GM19467 (cell line): ENCODE measurements around the gene IQCE.

Experiments
- ATAC-seq: cut with Tn5 transposase; IDR thresholded peaks from one replicate; pipeline ENCODE4 v1.9.1; 2021; ENCODE audit warnings: mild to moderate bottlenecking, moderate library complexity; ENCODE audit not compliant: unreplicated experiment

The IQCE gene

DNA sequence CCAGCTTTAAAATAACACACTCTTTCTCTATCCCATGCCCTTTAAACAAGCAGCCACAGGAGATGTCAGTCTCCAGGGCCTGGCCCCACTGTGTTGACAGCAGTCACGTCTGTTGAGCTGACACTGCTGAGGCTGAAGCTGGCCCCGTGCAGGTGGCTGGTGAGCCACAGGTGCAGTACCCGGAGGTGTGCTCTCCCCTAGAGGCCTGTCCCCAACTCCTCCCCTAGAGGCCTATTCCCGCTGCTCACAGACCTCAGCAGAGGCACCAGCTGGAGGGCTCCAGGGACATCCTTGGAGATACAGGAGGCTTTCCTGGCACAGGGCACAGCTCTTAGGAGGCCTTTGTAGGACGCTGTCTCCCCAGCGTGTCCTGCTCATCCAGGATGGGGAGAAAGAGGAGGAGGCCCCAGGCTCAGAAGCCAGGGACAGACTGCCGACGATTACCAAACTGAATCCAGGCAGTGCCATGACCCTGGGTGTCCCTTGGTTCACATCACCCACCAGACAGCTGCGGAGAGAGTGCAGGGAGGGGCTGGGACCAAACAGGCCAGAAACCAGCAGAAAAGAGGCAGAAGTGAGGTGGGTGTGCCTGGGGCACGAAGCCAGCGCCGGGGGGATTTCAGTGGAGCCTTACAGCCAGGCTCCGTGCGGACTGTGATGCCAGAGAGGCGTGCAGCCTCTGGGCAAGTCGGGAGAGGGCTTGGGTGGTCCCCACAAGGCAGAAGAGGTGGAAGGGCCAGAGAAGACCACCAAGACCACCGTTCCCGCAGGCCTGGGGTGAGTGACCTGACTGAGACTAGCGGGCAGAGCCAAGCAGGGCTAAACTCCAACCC, 54.5 kb downstream of the IQCE start:
- ATAC-seq, result no peak

DNA sequence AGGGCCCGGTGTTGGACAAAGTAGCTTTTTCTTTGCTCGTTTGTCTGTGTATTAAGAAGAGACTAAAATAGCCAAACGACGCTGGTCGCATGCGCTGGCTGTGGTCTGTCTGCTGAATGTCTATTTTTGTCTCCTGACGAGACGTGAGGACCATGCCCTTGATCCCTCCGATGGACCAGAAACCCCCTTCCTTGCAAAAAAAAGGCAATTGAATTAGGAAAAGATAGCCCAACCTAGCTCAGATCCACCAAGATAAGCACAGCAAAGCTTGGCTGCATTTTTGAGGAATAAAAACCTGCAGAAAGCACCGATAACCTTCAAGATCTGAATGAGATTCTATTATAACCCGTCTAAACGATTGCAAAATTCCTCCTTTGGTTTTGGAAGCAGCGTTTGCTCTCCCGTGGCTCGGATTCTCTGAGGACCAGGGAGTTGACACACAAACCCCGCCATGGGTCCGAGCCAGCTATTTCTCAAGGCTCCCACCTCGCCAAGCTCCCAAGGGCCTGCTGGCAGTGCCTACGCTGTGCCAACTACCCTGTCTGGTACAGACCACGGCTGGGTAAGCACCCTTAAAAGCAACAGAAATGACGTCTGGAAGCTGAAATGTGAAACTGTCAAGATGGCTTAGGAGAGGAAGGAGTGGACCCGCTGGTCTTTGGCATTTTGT, 55.3 kb downstream of the IQCE start:
- ATAC-seq, result no peak

DNA sequence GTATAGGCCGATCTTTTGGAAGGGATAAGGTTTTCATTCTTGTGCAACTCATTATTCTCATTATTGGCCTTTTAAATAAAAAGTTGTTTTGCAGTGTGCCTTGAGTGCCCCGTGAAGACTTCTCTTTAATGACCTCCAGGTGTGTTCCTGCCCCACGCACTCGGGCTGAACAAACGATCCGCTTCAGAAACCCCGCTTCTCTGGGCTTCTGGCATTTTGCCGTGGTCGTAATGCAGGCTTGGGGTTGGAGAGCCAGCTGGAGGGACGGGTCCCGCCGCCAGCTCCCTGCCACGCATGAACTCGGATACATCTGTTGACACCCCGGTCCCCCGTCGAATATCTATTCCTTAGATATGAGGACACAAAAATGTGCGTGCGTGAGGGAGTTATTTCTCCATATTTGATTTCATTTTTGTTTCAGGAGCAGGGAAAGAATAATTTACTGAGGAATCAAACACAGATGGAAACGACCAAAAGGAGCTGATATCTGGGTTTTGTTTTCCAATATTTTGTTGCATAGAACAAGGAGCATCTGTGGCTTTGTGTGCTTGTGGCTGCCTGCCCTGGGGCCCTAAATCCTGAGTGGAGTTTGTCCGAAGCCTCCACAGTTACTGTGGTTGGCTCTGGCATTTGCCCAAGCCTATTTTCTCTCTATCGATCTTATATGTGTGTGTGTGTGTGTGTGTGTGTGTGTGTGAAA, 56.0 kb downstream of the IQCE start:
- ATAC-seq, result no peak

DNA sequence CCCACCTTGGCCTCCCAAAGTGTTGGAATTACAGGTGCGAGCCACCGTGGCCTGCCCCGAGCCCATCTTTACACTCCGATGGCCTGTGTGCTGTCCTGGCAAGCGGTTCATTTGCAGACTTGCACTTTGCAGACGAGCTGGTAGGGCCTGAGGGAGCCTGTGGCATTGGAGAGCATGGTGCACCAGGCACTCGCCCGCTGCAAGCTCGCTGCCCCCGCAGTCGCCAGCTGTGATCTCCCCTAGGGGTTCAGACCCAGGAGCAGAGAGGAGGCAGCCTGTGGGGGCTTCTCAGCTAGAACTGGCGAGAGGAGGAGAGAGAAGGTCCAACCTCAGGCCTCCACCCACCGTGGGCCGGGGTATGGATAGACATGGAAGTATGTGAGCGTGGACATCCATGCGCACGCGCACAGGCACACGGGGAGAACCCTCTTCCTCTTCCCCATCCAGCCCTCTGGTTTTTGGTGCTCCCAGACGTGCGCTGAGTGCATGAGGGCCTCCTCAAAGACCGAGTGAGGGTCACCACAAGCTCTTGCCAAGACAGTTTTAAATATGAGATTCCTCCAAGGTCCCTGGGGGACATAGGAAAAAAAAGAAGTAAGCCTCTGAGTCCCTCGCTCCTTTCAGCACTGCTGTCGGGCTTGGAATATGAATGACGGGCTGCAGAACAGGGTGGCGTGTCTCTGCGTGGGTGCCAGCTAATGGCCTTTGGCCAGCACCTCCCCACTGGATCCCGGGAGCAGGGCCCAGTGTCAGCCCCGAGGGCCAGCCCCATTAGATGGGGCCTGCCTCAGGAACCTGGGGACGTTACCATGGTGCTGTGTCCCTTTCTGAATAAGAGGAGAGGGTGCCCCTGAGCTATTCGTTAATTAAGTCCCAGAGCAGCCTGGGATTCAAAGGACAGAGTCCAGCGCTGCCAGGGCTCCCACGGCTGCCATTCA, 57.9 kb downstream of the IQCE start:
- ATAC-seq, result no peak

DNA sequence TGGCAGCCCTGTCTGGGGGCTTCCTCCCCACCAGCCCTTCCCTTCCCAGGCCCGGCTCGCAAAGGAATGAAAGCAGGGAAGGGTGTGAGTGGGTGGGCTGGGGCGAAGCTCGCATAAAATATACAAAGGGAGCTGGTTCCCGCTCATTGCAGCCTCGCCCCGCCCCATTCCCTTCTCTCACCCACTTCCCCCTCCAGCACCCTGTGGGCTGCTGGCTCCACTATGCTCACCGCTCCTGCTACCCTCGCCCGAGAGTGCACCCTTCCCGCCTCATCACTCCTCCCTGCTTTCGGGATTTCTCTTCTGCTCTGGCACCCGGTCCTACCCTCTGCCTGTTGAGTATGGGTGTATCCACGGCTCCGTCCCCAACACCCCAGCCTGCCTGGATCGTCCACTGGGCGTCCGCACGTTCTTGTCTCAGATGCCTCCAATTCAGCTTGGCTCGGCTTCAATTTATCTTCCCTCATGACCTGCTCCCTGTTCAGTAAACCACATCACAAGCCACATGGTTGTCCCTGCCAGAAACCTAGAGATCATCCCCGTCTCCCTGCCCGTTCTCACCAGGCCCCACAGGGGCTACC, 58.6 kb downstream of the IQCE start:
- no peak for ATAC-seq

DNA sequence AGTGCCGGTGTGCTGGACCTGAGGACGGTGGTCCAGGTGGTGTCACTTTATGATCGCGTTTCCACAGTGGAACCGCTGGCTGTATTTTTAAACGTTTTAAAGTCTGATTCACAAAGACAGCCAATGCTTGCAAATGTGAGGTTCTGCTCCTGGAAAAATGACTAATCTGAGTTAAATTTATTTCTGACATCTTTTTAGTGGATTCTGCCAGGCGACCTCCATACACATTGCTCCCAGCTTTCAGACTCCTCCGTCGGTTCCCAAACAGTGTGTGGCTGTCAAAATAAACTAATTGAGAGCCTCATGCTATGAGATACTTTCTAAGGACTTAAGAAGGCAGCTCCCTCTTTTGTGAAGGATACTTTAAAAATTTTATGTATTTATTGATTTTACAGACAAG, 60.3 kb downstream of the IQCE start:
- ATAC-seq, result no peak

DNA sequence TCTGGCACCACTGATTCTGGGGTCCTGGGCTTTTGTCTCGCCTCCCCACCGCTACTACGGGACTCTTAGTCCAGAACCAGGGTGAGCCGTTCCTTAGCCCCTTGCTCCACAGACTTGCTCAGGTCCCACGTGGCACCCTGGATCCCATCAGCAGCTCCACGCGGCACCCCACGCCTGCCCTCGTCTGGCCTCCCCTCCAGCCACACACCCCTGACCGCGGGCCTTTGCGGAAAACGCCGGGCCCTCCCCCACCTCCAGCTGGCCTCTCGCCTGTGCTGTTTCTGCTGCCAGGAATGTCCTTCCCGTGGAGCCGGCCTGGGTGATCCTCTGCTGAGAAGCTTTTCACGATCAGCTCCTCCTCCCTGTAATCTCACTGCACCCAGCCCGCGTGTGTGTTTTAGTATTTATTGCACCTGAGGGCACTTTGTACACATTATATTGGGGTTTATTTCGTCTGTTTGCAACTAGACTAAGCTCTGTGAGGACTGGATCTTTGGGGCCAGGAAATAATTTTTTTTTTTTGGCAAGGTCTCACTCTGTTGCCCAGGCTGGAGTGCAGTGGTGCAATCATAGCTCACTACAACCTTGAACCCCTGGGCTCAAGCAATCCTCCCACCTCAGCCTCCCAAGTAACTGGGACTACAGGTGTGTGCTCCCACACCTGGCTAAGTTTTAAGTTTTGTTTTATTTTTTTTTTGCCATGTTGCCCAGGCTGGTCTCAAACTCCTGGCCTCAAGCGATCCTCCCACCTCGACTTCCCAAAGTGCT, 62.5 kb downstream of the IQCE start:
- ATAC-seq, result no peak

DNA sequence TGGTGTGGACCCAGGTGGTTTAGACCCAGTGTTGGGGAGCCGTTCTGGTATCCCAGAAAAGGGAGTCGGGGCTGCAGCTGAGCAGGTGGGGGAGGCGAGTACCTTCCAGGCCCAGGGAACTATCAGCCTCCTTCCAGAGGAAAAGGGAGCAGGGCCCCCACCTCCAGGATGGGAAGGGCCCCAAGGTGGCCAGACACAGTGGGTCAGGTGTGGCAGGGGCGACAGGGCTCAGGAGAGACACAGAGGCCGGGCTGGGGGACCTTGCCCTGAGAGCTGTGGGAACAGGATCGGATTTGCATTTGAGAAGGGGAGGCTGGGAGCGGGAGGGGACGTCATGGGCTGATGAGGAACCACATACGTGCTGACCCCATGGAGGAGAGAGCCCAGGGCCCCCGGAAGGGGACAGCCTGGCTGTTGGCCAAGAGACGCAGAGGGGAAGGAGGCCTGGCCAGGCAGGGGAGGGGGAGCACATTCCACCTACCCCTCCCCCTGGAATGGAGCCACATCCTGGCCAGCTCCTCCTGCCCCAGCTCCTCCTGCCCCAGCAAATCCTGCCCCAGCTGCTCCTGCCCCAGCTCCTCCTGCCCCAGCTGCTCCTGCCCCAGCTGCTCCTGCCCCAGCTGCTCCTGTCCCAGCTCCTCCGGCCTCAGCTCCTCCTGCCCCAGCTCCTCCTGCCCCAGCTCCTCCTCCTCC, 63.3 kb downstream of the IQCE start:
- ATAC-seq, result no peak

DNA sequence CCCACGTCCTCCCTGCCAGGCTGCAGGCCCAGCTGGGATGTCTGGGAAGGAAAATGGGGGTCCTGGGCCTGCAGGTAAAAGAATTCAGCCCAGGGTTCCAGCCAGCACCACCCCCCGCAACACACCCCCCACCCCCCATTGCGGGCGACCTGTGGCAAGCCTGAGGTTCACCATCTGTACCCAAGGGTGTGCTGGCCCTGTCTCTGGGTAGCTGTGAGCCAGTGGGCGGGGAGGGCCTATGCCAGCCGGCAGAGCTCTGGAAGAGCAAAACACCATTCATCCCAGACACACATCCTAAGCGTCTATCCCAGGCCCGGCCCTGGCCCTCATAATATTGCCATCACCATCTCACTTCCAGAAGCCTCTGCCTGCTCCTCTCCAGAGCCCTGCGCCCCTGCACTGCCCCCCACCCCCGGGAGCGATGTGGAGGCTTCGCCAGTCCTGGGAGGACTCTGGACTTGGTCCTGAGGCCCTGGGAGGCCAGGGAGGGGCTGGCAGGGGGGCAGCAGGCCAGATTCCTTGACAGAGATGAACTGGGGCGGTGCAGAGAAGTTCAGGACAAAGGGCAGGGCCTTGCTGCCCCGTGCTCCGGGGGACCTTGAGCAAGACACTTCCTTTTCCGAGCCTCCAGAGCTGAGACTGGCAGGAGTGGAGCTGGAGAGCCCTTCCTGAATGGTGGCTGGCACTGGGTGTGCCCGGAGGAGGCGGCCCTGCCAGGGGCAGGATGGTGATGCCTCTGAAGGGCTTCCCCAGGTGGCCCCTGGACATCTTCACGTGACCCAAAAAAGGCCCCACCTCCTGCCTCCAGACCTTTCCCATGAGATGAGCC, 64.3 kb downstream of the IQCE start:
- ATAC-seq, result no peak

DNA sequence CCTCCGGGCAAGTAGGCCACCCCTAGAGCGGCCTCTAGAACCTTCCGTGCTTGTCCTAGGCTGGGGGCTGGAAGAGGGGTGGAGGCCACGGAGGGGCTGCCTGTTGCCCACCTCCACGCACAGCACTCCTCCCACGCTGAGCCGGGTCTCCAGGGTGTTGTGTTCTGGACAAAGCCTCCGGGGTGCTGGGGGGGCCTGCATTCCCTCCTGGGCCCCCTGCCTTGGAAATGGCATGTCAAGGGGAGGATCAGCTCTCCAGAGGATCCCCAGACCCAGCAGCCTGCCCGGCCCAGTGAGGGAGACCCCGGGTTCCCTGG, 64.9 kb downstream of the IQCE start:
- no peak for ATAC-seq

DNA sequence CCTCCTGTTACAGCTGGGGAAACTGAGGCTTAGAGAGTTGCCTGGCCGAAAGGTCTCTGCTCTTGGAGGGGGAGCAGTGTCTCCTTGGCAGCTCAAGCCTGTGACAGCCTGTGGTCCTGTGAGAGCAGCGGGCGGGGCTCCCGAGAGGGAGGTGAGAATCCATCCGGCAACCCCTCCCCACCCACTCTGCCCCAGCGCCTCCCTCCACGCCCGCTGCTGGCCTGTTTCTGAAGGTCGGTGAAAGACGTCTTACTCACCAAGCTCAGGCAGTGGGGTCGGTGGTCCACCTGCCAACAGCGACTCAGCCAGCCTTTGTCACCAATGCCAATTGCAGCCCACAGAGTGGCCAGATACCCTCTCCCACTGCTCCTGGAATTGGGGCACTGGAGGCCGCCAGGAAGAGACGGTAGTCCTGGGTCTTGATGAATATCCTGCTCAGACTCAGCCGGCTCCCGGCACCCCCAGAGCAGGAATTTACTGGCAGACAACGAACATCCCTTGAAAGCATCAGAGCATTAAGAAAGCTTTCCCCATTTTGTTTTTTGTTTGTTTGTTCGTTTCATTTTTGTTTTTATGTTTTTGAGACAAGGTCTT, 65.6 kb downstream of the IQCE start:
- ATAC-seq, result no peak

DNA sequence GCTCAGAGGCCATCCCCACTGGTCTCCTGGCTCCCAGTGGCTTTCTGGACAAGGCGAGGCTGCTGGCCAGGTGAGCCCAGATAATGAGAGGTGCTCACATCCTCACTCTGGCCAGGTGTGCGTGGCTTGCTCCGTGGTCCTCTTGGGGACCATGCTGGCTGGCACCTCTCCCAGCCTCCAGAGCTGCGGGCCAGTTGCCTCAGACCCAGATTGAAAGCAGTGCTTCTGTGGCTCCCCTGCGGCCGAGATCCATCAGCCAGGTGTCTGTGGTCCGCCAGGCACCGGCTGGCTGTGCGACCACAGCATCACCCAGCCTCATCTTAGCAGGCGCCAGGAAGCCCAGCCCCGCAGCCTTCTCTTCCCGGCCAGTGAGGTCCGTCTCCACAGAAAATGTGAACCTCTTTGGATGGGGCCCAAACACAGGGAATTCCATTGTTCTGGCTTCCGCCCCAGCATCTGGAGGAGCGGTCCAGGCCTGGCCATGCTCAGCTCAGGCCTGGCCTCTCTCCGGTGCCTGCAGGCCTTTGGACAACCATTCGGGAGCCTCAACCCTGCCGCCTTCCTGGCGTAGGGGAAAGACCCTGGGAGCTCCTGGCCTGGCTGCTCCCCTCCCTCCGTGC, 67.8 kb downstream of the IQCE start:
- no peak for ATAC-seq

DNA sequence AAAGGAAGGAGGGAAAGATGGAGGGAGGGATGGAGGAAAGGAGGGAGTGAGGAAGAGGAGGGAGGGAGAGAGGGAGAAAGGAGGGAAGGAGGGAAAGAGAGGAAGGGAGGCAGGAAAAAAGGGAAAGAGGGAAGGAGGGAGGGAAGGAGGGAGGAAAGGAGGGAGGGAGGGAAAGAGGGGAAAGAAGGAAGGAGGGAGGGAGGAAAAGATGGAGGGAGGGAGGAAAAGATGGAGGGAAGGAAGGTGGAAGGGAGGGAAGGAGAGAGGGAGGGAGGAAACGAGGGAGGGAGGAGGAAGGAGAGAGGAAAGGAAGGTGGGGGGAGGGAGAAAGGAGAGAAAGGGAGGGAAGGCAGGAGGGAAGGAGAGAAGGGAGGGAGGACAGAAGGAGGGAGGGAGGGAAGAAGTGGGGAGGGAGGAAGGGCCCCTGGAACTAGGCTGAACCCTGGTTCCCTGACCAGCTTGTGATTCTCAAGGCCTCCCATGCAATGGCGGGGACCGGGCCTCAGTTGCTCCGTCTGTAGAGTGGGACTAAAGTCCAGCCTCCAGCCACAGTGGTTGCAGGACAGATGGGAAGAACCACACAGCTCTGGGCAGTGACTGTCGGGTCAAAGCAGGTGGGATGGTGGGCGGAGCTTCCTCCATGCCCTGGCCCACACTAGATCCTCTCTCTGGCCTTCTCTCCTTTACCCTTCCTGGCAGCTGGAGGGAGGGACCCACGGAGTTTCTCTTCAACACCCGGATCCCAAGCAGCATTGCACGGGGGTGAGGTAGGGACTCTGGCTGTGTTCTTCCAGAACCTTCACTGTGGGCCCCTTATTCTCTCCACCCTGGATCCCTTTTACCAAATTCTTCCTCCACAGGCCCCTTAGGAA, 68.7 kb downstream of the IQCE start:
- ATAC-seq, result no peak

DNA sequence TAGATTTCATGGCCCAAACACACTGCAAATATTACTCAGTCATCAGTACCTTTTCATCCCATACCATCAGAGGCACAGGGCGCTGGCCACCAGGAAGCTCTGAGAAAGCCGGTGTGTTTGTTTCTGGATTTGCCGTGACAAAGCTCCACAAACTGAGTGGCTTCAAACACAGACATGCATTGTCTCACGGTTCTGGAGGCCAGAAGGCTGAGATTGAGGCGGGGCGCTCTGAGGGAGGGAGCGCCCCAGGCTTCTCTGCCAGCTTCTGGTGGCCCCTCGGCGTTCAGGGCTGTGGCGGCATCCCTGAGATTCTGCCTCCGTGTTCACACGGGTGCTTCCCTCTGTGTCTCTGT, 69.3 kb downstream of the IQCE start:
- ATAC-seq, result no peak

DNA sequence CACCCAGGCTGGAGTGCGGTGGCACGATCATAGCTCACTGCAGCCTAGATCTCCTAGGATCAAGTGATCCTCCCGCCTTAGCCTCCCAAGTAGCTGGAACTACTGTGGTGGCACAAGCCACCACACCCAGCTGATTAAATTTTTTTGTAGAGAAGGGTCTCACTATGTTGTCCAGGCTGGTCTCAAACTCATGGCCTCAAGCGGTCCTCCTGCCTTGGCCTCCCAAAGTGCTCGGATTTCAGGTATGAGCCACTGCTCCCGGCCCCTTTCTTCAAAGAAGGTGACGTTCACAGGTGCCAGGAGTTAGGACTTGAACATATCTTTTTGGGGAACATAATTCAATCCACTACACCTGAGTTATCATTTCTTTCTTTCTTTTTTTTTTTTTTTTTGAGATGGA, 70.1 kb downstream of the IQCE start:
- no peak for ATAC-seq

DNA sequence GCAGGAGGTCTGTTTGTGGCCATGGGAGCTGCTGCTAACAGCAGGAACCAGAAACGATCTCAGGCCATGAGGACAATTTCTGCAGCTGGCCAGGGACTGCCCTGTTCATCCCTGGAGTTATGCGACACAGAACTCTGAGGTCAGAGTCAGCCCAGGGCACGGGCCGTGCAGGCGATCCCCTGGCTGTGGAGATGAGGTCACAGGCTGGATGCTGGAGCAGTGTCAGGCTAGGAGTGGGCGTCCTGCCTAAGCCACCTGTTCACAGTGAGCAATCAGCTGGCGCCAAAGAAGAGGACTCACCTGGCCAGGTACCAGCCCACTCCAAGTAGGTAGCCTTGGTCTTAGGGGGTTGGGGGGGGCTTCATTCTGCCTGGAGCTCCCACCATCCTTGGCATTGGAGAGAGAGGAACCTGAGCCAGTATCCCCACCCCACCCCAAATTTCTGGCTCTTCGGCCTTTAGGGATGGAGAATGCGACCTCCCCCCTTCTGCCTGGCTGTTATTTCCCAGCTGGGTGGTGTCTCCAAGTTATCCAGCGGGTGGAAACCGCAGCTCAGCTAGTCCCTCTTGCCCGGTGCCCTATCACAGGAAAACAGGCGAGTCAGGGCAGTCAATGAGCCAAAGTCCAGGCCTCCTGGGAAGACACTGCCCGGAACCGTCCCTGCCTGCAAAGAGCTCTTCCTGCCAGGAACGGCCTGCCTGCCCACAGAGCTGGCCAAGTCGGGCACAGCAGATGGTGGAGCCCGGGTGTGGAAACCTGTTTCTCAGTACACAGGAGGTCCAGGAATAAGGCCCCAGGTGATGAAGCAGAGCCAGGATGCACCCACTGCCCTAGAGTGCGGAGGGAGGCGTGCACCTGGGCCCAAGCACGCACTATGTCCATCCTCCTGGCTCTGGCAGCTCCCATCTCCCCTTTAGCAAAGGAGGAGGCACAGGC, 71.2 kb downstream of the IQCE start:
- no peak for ATAC-seq
